ENCODE results near the gene NDRG4.
"Not testable (repeated sequence)": the region's sequence is repeated elsewhere in the genome, so short reads cannot be mapped to it uniquely, and the experiment has no call there.

NDRG4 gene

GRCh38 chr16:58465817-58466216, 34.1 kb upstream of the NDRG4 start:
- no peak for DNase-seq

DNA sequence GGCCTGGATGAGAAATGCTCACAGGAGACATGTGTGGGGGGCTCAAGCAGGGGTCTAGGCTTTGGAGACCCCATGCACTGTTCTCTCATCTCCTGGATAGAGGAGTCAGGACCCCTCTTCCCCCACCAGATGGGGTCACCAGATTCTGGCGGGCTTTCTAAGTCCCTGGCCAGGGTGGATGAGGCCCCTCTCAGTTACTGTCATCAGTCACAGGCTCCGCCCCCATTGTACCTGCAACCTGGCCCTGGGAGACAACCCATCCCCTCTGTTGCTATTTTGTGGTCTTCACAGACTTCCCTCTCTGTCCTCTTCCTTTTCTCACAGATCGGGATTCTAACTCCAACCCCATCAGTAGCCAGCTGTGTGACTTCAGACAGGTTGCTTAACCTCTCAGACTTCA, 33.5 kb upstream of the NDRG4 start:
- DNase-seq, result no peak

GRCh38 chr16:58467905-58468304, 32.0 kb upstream of the NDRG4 start:
- no peak for DNase-seq

DNA sequence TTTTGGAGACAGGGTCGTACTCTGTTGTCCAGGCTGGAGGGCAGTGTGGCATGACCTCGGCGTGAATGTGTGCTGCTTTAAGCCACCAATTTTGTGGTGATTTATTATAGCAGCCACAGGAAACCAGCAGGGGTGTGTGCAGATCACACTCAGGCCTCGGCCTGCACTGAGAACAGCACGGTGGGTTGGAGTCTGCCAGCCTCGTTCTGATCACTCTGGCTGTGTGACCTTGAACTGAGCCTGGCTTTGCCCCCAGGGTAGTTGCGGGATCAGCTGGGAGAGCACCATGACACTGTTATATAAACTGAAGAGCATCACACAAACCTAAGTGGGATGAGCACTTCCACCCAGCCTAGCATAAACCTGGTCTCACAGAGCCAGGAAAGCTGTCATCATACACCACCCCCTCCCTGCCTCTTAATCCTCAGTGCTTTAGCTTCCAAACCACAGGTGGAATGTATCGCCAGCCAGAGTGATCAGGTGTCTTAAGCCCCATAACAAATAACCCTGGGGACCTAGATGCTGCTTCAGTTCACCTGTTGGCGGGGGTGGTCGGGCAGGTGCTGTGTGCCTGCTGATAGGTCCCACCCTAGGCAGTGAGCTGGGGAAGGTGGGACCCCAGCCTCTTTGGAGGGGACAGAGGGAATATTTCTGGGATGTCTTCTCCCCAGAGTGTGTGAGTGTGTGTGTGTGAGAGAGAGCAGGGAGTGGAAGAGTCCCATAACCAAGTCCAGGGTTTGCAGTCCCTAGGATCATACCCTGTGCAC, 28.6 kb upstream of the NDRG4 start:
- DNase-seq, result no peak

- no peak for DNase-seq
These were observed 27.7 kb upstream of the NDRG4 start for GRCh38 chr16:58472266-58472665.

DNA sequence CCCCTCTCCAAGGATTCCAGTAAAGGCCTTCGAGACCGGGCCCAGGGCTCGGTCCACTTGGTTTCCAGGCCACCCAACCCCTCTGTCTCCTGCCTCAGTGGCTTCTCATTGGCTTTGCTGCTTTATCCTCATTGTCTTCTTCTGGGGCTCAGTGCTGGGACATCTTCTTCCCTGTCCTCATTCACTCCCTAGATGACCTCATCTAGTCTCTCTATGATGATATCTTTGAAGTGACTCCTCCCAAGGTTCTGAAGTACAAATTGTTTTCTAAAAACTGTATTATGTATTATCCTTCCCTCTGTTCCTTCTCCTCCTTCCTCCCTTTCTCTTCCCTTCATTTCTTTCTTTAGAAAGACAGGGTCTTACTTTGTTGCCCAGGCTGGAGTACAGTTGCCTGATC, 27.1 kb upstream of the NDRG4 start:
- DNase-seq, result no peak

DNA sequence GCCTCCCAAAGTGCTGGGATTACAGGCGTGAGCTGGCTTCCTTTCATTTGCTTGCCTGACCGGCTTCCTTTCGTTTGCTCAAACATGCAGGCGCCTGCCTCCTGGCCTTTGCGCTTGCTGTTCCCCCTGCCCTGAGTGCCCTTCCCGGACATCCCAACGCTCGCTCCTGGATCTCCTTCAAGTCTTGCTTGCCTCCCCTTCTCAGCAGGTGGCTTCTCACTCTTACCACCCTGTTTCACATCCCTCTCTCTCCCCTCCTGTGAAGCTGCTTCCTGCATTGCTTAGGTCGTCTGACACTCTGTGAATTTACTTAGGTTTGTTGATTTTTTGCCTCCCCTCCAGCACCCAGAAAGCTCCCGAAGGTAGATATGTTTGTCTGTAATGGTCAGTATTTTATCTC, 25.6 kb upstream of the NDRG4 start:
- no peak for DNase-seq

- DNase-seq, result no peak
These were observed 24.8 kb upstream of the NDRG4 start for GRCh38 chr16:58475091-58475619.

- no peak for DNase-seq
These were observed 23.2 kb upstream of the NDRG4 start for GRCh38 chr16:58476791-58477190.

DNA sequence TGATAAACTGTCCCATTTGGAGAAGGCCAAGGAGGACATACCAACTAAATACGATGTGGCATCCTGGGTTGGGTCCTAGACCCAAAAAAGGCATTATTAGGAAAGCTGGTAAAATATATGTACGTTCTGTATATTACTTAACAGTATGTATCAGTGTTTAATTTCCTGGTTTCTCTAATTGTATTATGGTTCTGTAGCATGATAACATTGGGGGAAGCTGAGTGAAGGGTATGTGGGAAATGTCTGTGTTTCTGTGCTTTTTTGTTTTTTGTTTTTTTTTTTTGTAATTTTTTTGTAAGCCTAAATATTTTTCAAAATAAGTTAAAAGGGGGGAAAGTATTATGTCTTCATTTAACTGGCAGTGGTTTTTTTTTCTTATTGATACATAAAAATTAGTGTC, 21.5 kb upstream of the NDRG4 start:
- DNase-seq, result no peak

DNA sequence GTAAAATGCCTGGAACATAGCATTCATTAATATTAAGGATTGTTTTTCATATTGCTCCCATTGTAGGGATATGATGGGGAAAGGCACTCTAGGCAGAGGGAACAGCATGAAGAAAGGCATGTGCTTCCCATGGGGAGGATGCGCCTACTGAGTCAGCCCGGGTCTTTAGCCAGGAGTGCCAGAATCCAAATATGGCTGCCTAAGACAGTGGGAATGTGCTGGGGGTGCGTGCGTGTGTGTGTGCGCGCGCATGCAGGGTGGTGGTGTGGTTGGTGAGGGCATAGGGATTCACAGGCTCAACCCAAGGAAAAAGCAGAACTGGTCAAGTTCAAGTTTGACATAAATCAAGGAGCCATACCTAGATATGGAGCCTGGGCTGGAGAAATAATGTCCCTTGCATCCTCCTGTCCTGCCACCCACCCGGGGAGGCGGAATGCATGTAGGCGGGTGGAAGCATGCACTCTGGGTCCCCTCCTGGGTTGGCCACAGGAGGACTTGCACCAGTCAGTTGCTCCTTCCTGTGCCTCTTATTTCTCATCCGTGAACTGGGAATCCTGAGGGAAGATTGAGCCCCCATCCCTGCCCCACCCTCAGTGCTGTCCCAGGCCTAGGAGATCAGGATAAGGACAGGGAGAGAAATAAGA, 18.6 kb upstream of the NDRG4 start:
- no peak for DNase-seq

GRCh38 chr16:58481931-58482330, 18.0 kb upstream of the NDRG4 start:
- no peak for DNase-seq

DNA sequence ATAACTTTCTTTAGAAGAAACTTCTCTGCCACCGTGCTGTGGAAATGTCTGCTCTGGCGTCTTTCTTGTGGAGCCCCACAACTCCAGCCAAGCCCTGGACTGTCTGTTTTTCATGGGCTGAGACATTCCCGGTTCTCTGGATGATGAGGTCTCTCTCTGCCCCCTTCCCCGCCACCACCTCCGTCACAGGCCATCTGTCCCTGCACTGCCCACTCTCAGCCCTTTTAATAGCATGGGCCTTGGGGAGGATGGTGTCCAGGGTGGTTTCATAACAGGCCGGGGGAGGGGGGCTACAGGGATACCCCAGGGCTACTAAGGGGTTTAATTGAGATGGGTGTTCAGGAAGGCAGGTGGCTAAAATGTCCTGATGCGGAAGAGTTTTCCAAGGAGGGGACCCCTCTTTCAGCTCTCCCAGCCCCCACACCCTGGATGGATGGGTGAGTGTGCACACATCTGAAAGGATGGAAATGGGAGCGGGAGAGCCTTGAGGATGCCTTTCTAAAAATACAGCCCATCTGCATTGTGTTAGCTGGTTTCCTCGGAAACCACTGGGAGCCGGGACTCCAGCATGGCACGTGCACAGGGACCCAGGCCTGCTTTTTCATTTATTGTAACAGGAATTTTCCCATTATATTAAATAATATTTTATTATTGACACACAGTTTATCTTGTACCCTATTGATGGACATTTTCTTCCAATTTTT, 14.6 kb upstream of the NDRG4 start:
- no peak for DNase-seq

DNA sequence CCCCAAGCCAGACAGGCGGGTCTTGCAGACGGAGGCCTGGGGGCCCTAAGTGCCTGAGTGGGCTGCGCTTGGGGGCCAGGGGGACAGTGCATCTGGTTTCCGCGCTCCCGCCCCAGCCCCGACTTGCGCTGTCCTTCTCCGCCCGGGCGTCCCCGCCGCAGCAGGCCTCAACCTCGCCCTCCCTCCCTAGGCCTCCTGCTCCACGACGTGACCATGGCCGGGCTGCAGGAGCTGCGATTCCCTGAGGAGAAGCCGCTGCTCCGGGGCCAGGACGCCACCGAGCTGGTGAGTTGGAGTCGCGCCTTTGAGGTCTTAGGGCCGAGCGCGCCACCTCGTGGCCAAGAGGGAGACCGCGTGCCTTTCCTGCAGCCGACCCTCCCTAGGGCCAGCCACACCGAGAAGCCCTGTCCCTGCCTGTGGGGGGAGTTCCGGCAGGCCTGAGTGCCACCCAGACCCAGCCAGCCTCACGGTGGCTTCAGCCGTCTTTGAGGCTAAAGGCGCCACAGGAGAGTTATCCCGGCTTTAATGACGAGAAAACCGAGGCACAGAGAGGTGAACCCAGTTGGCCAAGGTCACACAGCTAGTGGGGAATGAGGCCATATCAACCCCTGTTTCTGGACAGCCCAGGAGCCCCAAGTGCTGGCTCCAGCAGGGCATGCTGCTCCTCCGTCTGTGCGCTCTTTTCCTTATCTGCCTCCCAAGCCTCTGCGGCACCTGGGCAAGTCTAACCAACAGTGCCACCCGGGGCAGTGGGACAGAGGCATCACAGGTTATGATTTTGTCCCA, 12.2 kb upstream of the NDRG4 start:
- peak; percentile 20 for DNase-seq

DNA sequence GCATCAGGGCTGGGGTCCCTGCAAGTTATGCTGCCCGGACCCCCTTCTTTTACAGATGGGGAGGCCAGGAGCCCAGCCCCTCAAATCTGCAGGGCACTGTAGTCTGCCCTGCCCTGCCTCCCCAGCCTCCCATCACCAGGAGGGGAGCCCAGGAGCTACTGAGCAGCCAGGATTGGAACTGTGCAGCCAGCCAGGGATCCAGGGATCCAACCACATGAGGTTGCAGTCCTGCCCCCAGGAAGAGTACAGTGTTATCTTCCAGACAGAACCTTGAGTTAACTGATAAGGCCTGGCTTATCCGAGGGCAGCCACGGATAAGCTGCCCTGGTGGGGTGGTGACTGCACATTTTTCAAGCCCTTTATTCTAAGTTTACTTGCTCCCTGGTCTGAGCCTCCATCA, 11.4 kb upstream of the NDRG4 start:
- DNase-seq, result no peak

- no peak for DNase-seq
These were observed 9.9 kb upstream of the NDRG4 start for GRCh38 chr16:58490065-58490464.

DNA sequence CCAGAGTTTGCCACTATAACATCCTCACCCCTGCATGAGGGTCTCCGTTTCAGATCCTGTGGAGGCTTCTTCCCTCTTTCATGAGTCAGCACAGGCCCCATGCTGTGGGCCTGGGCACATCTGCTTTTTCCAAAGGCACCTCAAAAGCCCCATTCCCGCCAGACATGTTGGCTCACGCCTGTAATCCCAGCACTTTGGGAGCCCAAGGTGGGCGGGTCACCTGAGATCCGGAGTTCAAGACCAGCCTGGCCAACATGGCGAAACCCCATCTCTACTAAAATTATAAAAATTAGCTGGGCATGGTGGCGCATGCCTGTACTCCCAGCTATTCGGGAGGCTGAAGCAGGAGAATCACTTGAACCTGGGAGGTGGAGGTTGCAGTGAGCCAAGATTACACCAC, 9.4 kb upstream of the NDRG4 start:
- not testable (repeated sequence) for DNase-seq

DNA sequence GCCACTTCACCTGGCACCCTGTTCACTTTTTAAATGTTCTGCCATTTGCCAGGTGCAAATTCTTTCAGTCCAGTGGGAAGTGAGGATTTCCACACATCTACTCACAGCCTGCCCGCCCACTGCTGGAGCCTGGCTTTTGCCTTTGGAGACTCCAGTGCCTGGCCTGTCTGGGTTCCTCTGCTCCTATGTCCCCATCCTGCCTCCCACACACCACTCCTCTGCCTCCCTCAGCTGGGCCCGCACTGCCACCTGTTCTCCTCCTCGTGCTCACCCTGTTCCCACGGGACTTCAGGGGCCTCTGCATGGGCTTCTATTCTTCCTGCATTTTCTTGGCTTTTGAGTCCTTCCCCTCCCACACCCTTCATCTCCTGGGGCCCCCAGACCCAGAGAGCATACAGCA, 7.9 kb upstream of the NDRG4 start:
- no peak for DNase-seq

- DNase-seq, result no peak
These were observed 7.2 kb upstream of the NDRG4 start for GRCh38 chr16:58492735-58493134.

DNA sequence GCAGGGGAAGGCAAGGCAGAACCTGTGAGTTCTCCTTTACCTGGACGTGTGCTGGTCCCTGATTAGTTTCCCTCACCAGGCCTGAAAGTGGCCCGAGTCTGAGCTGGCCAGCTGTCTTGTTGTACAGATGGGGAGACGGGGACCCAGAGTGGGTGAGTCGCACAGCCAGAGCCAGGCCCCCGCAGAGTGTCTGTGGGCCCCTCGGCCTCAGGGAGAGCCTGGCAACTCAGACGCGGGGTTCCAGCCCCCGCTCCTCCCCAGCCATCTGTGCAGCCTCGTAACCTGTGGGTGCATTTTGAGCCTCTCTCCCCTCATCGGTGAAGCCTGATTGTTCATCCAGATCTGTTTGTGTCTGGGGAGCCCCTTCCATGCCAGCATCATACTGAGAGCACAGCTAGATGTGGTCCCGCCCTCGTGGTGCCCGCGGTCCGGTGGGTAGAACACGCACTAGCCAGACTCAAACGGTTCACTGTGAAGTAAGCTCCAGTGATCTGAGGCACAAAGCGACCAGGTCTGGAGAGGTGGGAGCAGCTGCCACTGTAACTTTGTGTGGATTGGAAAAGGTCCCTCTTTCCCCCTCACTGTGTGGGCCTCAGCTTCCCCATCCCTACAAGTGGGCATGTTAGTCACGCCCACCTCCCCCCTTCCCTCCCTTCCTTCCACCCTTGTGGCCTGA, 6.0 kb upstream of the NDRG4 start:
- no peak for DNase-seq

DNA sequence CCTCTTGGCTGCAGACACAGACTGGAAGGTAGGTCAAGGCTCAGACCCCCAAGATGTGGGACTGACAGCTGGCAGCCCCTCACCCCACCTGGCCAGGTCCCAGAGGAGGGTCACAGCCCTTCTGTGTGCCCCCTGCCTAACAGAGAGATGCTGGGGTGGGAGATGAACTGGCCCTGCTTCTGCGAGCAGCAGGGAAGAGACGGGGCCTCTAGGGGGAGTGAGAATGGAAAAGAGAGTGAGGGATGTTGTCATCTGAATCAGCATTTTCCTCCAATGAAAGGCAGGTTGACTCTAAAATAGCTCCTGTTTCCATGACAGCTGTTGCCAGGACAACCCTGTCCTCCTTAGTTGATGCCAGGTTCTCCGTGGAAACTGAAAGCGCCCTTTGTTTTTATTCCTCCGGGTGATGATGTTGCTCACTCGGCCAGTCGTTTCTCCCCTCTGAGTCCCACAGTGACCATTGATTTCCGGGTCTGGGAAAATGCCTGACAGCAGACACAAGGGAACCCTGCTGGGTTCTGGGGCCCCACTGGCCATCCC, 4.9 kb upstream of the NDRG4 start:
- DNase-seq, result peak; percentile 88
